IMR-90 (cell line): ENCODE measurements around the gene CD9. TPM values are rescaled to one million over a fixed set of nuclear protein-coding genes. Genes with fewer than 3 reads are reported as not detected.
A peak's percentile ranks its signal among the peaks of the same experiment; 100 is the strongest.

ENCODE experiments used
- ATAC-seq: fragments of 200-7000 bp; cut with Tn5 transposase; 2 replicates; pipeline ENCODE4 v1.9.1; 2020; ENCODE audit warnings: low read depth, mild to moderate bottlenecking, moderate library complexity
- BruUV-seq: library from RNA; stranded (reverse); fragments of 400-500 nt; replicated peaks from 2 replicates; lab custom pipeline; 2021; lab: Mats Ljungman, UMichigan
- CTCF ChIA-PET: fragments of 300-600 bp; formaldehyde crosslinking; extraction: SDS; loops from one replicate; lab custom pipeline; 2021; ENCODE audit warnings: antibody characterized with exemption; lab: Yijun Ruan, JAX
- POLR2A ChIA-PET: fragments of 300-600 bp; sonication (Branson Sonifier 250); formaldehyde crosslinking; loops from one replicate; lab custom pipeline; 2022; ENCODE audit warnings: antibody characterized with exemption; ENCODE audit not compliant: unreplicated experiment; lab: Charles Lee
- DNase-seq: peaks from one replicate; pipeline ENCODE4 v3.0.0; 2013
- H2AFZ ChIP-seq: replicated peaks from 2 replicates; pipeline ENCODE3; 2013; ENCODE audit warnings: low read length, mild to moderate bottlenecking; ENCODE audit not compliant: poor library complexity
- H2AK5ac ChIP-seq: 2 replicates; pipeline ENCODE4 v1.6.1; 2013; ENCODE audit warnings: low read depth, low read length, inconsistent platforms
- H2AK9ac ChIP-seq: replicated peaks from 2 replicates; pipeline ENCODE3; 2013; ENCODE audit warnings: mild to moderate bottlenecking, low read depth, low read length, moderate library complexity; ENCODE audit not compliant: poor library complexity
- H2BK120ac ChIP-seq: 2 replicates; pipeline ENCODE4 v1.6.1; 2013; ENCODE audit warnings: low read depth, low read length, inconsistent platforms
- H2BK15ac ChIP-seq: 3 replicates; pipeline ENCODE4 v1.6.1; 2013; ENCODE audit warnings: low read depth, low read length, inconsistent platforms
- H2BK20ac ChIP-seq: 2 replicates; pipeline ENCODE4 v1.6.1; 2013; ENCODE audit warnings: low read depth, mild to moderate bottlenecking, inconsistent platforms, low read length, moderate library complexity
- H2BK5ac ChIP-seq: 2 replicates; pipeline ENCODE4 v1.6.1; 2013; ENCODE audit warnings: mild to moderate bottlenecking, low read depth, low read length, inconsistent platforms; ENCODE audit not compliant: poor library complexity, severe bottlenecking
- H3K14ac ChIP-seq: replicated peaks from 2 replicates; pipeline ENCODE4 v1.6.1; 2013; ENCODE audit warnings: low read depth, low read length, inconsistent platforms
- H3K18ac ChIP-seq: 2 replicates; pipeline ENCODE4 v1.6.1; 2013; ENCODE audit warnings: low read depth, low read length, control low read depth
- H3K23ac ChIP-seq: 2 replicates; pipeline ENCODE4 v1.6.1; 2013; ENCODE audit warnings: low read depth, low read length, inconsistent platforms
- H3K27ac ChIP-seq: 2 replicates; pipeline ENCODE4 v1.5.1; 2013; ENCODE audit warnings: mild to moderate bottlenecking, control low read depth, low read length; ENCODE audit not compliant: insufficient read depth
- H3K27me3 ChIP-seq: 2 replicates; pipeline ENCODE4 v1.6.1; 2013; ENCODE audit warnings: low read length; ENCODE audit not compliant: control insufficient read depth, insufficient read depth
- H3K36me3 ChIP-seq: 2 replicates; pipeline ENCODE4 v1.6.1; 2013; ENCODE audit warnings: low read length, mixed read lengths; ENCODE audit not compliant: control insufficient read depth, insufficient read depth
- H3K4ac ChIP-seq: 2 replicates; pipeline ENCODE4 v1.6.1; 2013; ENCODE audit warnings: low read depth, low read length, inconsistent platforms
- H3K4me1 ChIP-seq: 2 replicates; pipeline ENCODE4 v1.6.1; 2013; ENCODE audit warnings: low read length, mixed read lengths; ENCODE audit not compliant: control insufficient read depth, insufficient read depth
- H3K4me2 ChIP-seq: 2 replicates; pipeline ENCODE4 v1.6.1; 2013; ENCODE audit warnings: low read depth, mild to moderate bottlenecking, control low read depth, low read length, moderate library complexity
- H3K4me3 ChIP-seq: 2 replicates; pipeline ENCODE4 v1.5.1; 2013; ENCODE audit warnings: low read depth, mild to moderate bottlenecking, control low read depth, low read length, moderate library complexity; ENCODE audit not compliant: insufficient read depth
- H3K56ac ChIP-seq: 2 replicates; pipeline ENCODE4 v1.6.1; 2013; ENCODE audit warnings: low read length, inconsistent platforms; ENCODE audit not compliant: insufficient read depth; ENCODE audit errors: extremely low read depth
- H3K79me1 ChIP-seq, 2 experiments: 2 replicates each; pipeline ENCODE4 v1.6.1; 2013; ENCODE audit warnings: low read length in 2 of 2, inconsistent platforms in 1 of 2, low read depth in 1 of 2
- H3K9ac ChIP-seq: 2 replicates; pipeline ENCODE4 v1.6.1; 2013; ENCODE audit warnings: low read depth, low read length, control low read depth
- H3K9me1 ChIP-seq: 2 replicates; pipeline ENCODE4 v1.6.1; 2013; ENCODE audit warnings: low read length, inconsistent platforms; ENCODE audit not compliant: insufficient read depth
- H3K9me3 ChIP-seq: 2 replicates; pipeline ENCODE4 v1.6.1; 2013; ENCODE audit warnings: low read length; ENCODE audit not compliant: control insufficient read depth, insufficient read depth
- H4K20me1 ChIP-seq: 2 replicates; pipeline ENCODE4 v1.6.1; 2013; ENCODE audit warnings: low read length, inconsistent platforms; ENCODE audit not compliant: insufficient read depth
- H4K5ac ChIP-seq: 2 replicates; pipeline ENCODE4 v1.6.1; 2013; ENCODE audit warnings: mild to moderate bottlenecking, low read depth, low read length, control low read depth
- H4K8ac ChIP-seq, 2 experiments: 2 replicates each; pipeline ENCODE4 v1.6.1; 2013; ENCODE audit warnings: low read depth in 2 of 2, low read length in 2 of 2, control low read depth in 1 of 2, inconsistent platforms in 1 of 2
- H4K91ac ChIP-seq: 2 replicates; pipeline ENCODE4 v1.6.1; 2013; ENCODE audit warnings: low read depth, low read length, inconsistent platforms; ENCODE audit not compliant: insufficient read depth
- BHLHE40 ChIP-seq: fragments of 150-350 bp; IDR thresholded peaks from 2 replicates; pipeline ENCODE4 v1.6.1; 2016; ENCODE audit warnings: mild to moderate bottlenecking, low read depth, low read length
- CEBPB ChIP-seq: IDR thresholded peaks from 2 replicates; pipeline ENCODE4 v1.6.1; 2012; ENCODE audit warnings: low read depth, low read length, improper control_type of control experiment
- CHD1 ChIP-seq: IDR thresholded peaks from 2 replicates; pipeline ENCODE4 v1.6.1; 2012; ENCODE audit warnings: low read depth, low read length, improper control_type of control experiment
- ELK1 ChIP-seq: fragments of 150-350 bp; IDR thresholded peaks from 2 replicates; pipeline ENCODE4 v1.6.1; 2016; ENCODE audit warnings: low read depth, mild to moderate bottlenecking, low read length, moderate library complexity, borderline replicate concordance
- FOS ChIP-seq: fragments of 150-350 bp; IDR thresholded peaks from 2 replicates; pipeline ENCODE4 v1.6.1; 2016; ENCODE audit warnings: low read depth, low read length
- MAFK ChIP-seq: IDR thresholded peaks from 2 replicates; pipeline ENCODE4 v1.6.1; 2012; ENCODE audit warnings: low read depth, low read length, improper control_type of control experiment
- NFE2L2 ChIP-seq: fragments of 150-350 bp; IDR thresholded peaks from 2 replicates; pipeline ENCODE4 v1.6.1; 2016; ENCODE audit warnings: low read depth, mild to moderate bottlenecking, low read length
- RCOR1 ChIP-seq: IDR thresholded peaks from 2 replicates; pipeline ENCODE4 v1.6.1; 2012; ENCODE audit warnings: mild to moderate bottlenecking, low read length, improper control_type of control experiment; ENCODE audit not compliant: insufficient replicate concordance
- SMC3 ChIP-seq: fragments of 150-350 bp; IDR thresholded peaks from 2 replicates; pipeline ENCODE4 v1.6.1; 2016; ENCODE audit warnings: low read depth, mild to moderate bottlenecking, antibody characterized with exemption, low read length, moderate library complexity
- WGBS, 2 experiments: methylation state at CpG; one replicate each; pipeline versions ENCODE4 v1.1.5 to v1.1.7; 2013; ENCODE audit warnings: missing lambda C conversion rate in 2 of 2; ENCODE audit not compliant: insufficient read length in 1 of 2; ENCODE audit errors: extremely low coverage in 2 of 2; 5-methylcytosine and 5-hydroxymethylcytosine counted together
- dilution Hi-C: fragments of 300-500 bp; cut with HindIII; formaldehyde crosslinking; loops from one replicate; pipeline ENCODE4 v1.14.3; 2018; ENCODE audit warnings: low sequenced_read_pairs; ENCODE audit not compliant: unreplicated experiment
- in situ Hi-C: fragments of 300-500 bp; cut with MboI; formaldehyde crosslinking; loops from 3 replicates; pipeline ENCODE4 v1.14.3; 2019; ENCODE audit warnings: low sequenced_read_pairs, inconsistent platforms, mixed read lengths
- intact Hi-C: fragments of 100-400 bp; cut with micrococcal nuclease; formaldehyde crosslinking; loops from 2 replicates; pipeline ENCODE4 v1.10.0; 2022
- polyA plus RNA-seq, 3 experiments: library from polyadenylated mRNA; depleted of rRNA; stranded (reverse); fragments of >200 nt; gene quantifications; 2 replicates each; pipeline ENCODE4 v1.2.3, GENCODE V29; 2012; ENCODE audit warnings: low replicate concordance in 1 of 3
- total RNA-seq: library from RNA; depleted of rRNA; stranded (reverse); fragments of >200 nt; gene quantifications from 2 replicates; pipeline ENCODE4 v1.2.3, GENCODE V29; 2012

Gene CD9
- total and polyA plus RNA-seq, 2 of the 4 experiments (the other 2 are of a cell fraction), result 48.8 to 70.9 TPM

DNA sequence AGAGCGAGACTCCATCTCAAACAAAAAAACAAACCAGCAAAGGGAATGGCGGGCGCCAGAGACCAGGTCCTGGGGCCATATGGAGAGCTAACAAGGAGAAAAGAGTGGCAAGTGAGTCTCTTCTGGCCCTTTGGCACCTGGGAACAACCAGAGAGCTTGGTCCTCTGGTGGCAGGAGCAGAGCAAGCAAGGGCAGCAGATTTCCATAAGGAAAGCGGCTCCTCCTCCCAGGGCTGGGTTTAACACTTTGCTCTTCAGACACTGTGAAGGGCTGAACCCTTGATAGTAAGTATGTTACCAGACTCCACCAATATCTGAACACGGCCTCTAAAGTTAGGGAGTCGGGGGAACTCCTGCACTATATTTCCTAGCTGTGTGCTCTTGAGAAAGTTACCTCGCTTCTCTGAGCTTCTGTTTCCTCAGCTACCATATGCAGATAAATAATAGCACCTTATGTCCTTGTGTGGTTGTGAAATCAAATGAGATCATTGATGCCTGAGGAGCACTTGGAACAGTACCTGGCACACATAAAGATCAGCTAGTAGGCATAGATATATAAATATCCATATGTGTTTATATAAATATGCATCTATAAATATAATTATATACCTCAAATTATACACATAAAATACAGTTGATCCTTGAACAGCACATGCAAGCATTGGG lies 76.9 kb downstream of the CD9 start:
- Histone ChIP-seq H3K18ac (no peak overlapping the region), H3K14ac (no peak overlapping the region), H4K8ac (no peak overlapping the region), H2BK20ac (no peak overlapping the region), H3K79me1 (peaks cover 0 to 6% of the 10 kb centered on the region in 2 experiments; a peak in 1 of 4 replicates), H2BK5ac (no peak overlapping the region), H3K23ac (no peak overlapping the region), H2BK120ac (peak overlapping the region; percentile 14; the same call in 1 of the 2 replicates), H3K36me3 (no peaks in the 10 kb centered on the region), H3K9me3 (no peaks in the 10 kb centered on the region), H2BK15ac (no peak overlapping the region), H2AK5ac (no peak overlapping the region), H4K5ac (no peak overlapping the region), H3K4me3 (no peak overlapping the region), H3K4ac (no peak overlapping the region), H2AFZ (no peak overlapping the region), H3K27ac (no peak overlapping the region), H3K9me1 (peaks cover 29% of the 10 kb centered on the region), H3K4me2 (no peak overlapping the region), H3K56ac (no peak overlapping the region), H3K4me1 (peaks cover 34% of the 10 kb centered on the region), H3K27me3 (no peaks in the 10 kb centered on the region), H3K9ac (no peak overlapping the region), H4K20me1 (no peaks in the 10 kb centered on the region), H4K91ac (no peak overlapping the region), H2AK9ac (no peak overlapping the region)
- in situ Hi-C loops, result loop anchor here (5.0 to 25.0 kb wide), 3 partner anchors 70 to 815 kb away; no protein-coding TSS in a partner anchor
- ChIA-PET POLR2A (interaction anchor here (0.7 kb wide), 1 partner anchor 194 kb away, joined by 3 read pairs; no protein-coding TSS in a partner anchor), CTCF (interaction anchor here (0.6 to 3.7 kb wide), 4 partner anchors 47 to 1553 kb away, joined by 3 to 29 read pairs (median 4); no protein-coding TSS in a partner anchor)
- no peak for ATAC-seq
- no CpG with 5 or more reads among the region's 7 CpGs for WGBS, 2 experiments
- intact Hi-C loops, result no loop called here
- TF ChIP-seq BHLHE40, result no peak
- TF ChIP-seq RCOR1, result no peak
- no peak for TF ChIP-seq MAFK
- no peak for TF ChIP-seq SMC3
- TF ChIP-seq CHD1, result no peak
- TF ChIP-seq ELK1, result no peak
- peak; percentile 33 for TF ChIP-seq CEBPB
- no peak for TF ChIP-seq FOS
- TF ChIP-seq NFE2L2, result no peak
- no peak for DNase-seq
- dilution Hi-C loops, result no loop called here
- BruUV-seq, result no TSS peak
